Measurements from ENCODE around the gene RBFOX2. TPM values are rescaled to one million over a fixed set of nuclear protein-coding genes. Genes with fewer than 3 reads are reported as not detected.

Gene RBFOX2
- total and polyA plus RNA-seq, 2 of the 8 experiments (the other 6 are each of a cell fraction or from before 2014, with no cell fraction given): 121 to 122 TPM

DNA sequence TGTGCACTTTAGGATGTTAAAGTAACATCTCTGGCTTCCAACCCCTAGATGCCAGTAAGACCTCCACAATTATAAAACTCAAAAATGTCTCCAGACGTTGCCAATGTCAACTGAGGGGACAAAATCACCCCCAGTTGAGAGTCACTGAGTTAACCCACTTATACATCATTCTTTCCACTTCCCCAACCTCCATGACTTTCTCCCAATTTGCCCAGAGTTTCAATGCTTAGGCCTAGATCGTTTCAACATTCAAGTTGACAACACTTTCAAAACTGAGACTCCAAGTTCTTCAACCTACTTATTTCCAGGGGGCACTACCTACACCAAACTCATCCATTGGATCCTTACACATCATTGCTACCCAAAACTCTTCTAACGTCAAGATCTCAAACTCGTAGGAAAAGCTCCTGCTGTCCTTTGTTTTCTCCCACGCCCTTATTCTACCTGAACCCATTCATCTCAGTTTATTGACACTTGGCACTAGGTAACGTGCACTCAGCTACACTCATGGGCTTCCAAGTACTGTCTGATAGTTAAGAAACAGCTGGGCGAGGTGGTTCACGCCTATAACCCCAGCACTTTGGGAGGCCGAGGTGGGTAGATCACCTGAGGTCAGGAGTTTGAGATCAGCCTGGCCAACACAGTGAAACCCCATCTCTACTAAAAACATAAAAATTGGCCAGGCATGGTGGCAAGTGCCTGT, 24.5 kb downstream of the RBFOX2 start:
- no peak overlapping the region for H3K56ac ChIP-seq (replicated peaks; ENCODE audit: insufficient read length, low read depth, low read length)
- FAIRE-seq (no peak), DNase-seq (ENCODE audit: low read depth in 1 of 2, low spot score in 2 of 2) (no peak)
- H3K23ac ChIP-seq (ENCODE audit: insufficient read length): no peak overlapping the region
- H2AFZ ChIP-seq (ENCODE audit: low read length): no peak overlapping the region
- H3K4me2 ChIP-seq (ENCODE audit: insufficient read depth in 1 of 2, low read depth in 2 of 2, low read length in 2 of 2): no peak overlapping the region
- H2BK15ac ChIP-seq (ENCODE audit: low read length): no peak overlapping the region
- no peak overlapping the region for H3K14ac ChIP-seq (ENCODE audit: insufficient read length)
- no peak overlapping the region for H2BK5ac ChIP-seq (ENCODE audit: low read depth, low read length)
- H3K36me3 ChIP-seq (ENCODE audit: control insufficient read depth in 2 of 4, insufficient read depth in 4 of 4, low read length in 3 of 4): no peaks in the 10 kb centered on the region
- H3K79me2 ChIP-seq (ENCODE audit: control insufficient read depth in 1 of 2, insufficient read depth in 2 of 2, low read length in 2 of 2): peaks cover 3 to 91% of the 10 kb centered on the region in 2 experiments; a peak in 3 of 4 replicates
- CTCF ChIA-PET (ENCODE audit: partially characterized antibody): interaction anchor here (0.9 to 2.2 kb wide), 2 partner anchors 62 to 113 kb away, joined by 3 to 9 read pairs; no protein-coding TSS in a partner anchor
- H4K8ac ChIP-seq (ENCODE audit: extremely low read depth, insufficient read depth, low read length): no peak overlapping the region
- no peak overlapping the region for H3K18ac ChIP-seq (ENCODE audit: extremely low read depth, low read length)
- no peak overlapping the region for H3K4ac ChIP-seq (replicated peaks; ENCODE audit: insufficient read length, low read depth, low read length)
- no peak overlapping the region for H2BK12ac ChIP-seq (ENCODE audit: low read depth, low read length)
- POLR2A ChIA-PET (ENCODE audit: partially characterized antibody): interaction anchor here (0.8 to 1.8 kb wide), 2 partner anchors 8 to 39 kb away, joined by 4 to 5 read pairs; no protein-coding TSS in a partner anchor
- no peak overlapping the region for H4K5ac ChIP-seq (ENCODE audit: insufficient read length, low read depth, low read length)
- TF ChIP-seq, protein P1, sequence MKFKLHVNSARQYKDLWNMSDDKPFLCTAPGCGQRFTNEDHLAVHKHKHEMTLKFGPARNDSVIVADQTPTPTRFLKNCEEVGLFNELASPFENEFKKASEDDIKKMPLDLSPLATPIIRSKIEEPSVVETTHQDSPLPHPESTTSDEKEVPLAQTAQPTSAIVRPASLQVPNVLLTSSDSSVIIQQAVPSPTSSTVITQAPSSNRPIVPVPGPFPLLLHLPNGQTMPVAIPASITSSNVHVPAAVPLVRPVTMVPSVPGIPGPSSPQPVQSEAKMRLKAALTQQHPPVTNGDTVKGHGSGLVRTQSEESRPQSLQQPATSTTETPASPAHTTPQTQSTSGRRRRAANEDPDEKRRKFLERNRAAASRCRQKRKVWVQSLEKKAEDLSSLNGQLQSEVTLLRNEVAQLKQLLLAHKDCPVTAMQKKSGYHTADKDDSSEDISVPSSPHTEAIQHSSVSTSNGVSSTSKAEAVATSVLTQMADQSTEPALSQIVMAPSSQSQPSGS (IDR thresholded peaks at IDR 0.05; ENCODE audit: low read length): no peak
- TF ChIP-seq POLR2AphosphoS5 (IDR thresholded peaks at IDR 0.05; ENCODE audit: low read depth, low read length) (no peak), RAD21 (IDR thresholded peaks at IDR 0.05 in 1 of 2, conservative IDR thresholded peaks at IDR 0.05 in 1 of 2; ENCODE audit: low read depth in 2 of 2, low read length in 2 of 2) (no peak), HDAC6 (IDR thresholded peaks at IDR 0.05; ENCODE audit: low read depth, low read length) (no peak), GTF2F1 (IDR thresholded peaks at IDR 0.05; ENCODE audit: borderline replicate concordance, low read depth, low read length) (no peak), SP4 (IDR thresholded peaks at IDR 0.05; ENCODE audit: low read length) (no peak)
- TF ChIP-seq, protein P2, sequence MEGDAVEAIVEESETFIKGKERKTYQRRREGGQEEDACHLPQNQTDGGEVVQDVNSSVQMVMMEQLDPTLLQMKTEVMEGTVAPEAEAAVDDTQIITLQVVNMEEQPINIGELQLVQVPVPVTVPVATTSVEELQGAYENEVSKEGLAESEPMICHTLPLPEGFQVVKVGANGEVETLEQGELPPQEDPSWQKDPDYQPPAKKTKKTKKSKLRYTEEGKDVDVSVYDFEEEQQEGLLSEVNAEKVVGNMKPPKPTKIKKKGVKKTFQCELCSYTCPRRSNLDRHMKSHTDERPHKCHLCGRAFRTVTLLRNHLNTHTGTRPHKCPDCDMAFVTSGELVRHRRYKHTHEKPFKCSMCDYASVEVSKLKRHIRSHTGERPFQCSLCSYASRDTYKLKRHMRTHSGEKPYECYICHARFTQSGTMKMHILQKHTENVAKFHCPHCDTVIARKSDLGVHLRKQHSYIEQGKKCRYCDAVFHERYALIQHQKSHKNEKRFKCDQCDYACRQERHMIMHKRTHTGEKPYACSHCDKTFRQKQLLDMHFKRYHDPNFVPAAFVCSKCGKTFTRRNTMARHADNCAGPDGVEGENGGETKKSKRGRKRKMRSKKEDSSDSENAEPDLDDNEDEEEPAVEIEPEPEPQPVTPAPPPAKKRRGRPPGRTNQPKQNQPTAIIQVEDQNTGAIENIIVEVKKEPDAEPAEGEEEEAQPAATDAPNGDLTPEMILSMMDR (IDR thresholded peaks at IDR 0.05; ENCODE audit: control extremely low read depth in 1 of 3, insufficient read depth in 1 of 3, low read depth in 1 of 3, low read length in 3 of 3): no peak
- no peak overlapping the region for H3K4me3 ChIP-seq (ENCODE audit: extremely low read depth in 1 of 4, insufficient read depth in 2 of 4, low read depth in 3 of 4, low read length in 4 of 4)
- H3K79me1 ChIP-seq (ENCODE audit: low read depth, low read length): peaks cover 15% of the 10 kb centered on the region
- no peaks in the 10 kb centered on the region for H3K23me2 ChIP-seq (ENCODE audit: low read depth, low read length)
- H2AK5ac ChIP-seq (ENCODE audit: low read depth, low read length): no peak overlapping the region
- H3K4me1 ChIP-seq (replicated peaks in 1 of 4; ENCODE audit: control insufficient read depth in 3 of 4, insufficient read depth in 4 of 4, low read length in 3 of 4): no peaks in the 10 kb centered on the region
- H3K9ac ChIP-seq (replicated peaks in 1 of 4; ENCODE audit: extremely low read depth in 1 of 4, low read depth in 3 of 4, low read length in 3 of 4): no peak overlapping the region
- H3K27ac ChIP-seq (ENCODE audit: low read depth, low read length): no peak overlapping the region
- H3K9me3 ChIP-seq (ENCODE audit: insufficient read depth in 2 of 2, low read depth in 1 of 2, low read length in 1 of 2): no peaks in the 10 kb centered on the region
- H3K27me3 ChIP-seq (replicated peaks in 1 of 4; ENCODE audit: control insufficient read depth in 3 of 4, extremely low read depth in 1 of 4, insufficient read depth in 3 of 4, low read length in 3 of 4): no peaks in the 10 kb centered on the region
- H2BK120ac ChIP-seq (replicated peaks; ENCODE audit: low read depth, low read length): no peak overlapping the region
- H4K91ac ChIP-seq (replicated peaks; ENCODE audit: insufficient read length, low read length): no peak overlapping the region
- 89% methylated on average over 9 of the region's 9 CpGs; no CpG with 5 or more reads in 1 of the 2 experiments for WGBS, 2 experiments (ENCODE audit: extremely low coverage in 1 of 2, insufficient coverage in 1 of 2, insufficient read length in 1 of 2, insufficient replicate concordance in 2 of 2, low coverage in 1 of 2, low lambda C conversion rate in 2 of 2, missing lambda C conversion rate in 1 of 2)
- H2BK20ac ChIP-seq (ENCODE audit: low read length): no peak overlapping the region
- H4K20me1 ChIP-seq (replicated peaks in 1 of 2; ENCODE audit: control insufficient read depth in 1 of 2, insufficient read depth in 2 of 2, low read length in 2 of 2): peaks cover 2 to 6% of the 10 kb centered on the region in 2 experiments

Data from H1 (cell line).